Stimulated activated CD4-positive, alpha-beta T cell treated with anti-CD3 and anti-CD28 coated beads, Interleukin-1b, Interleukin-23, amount 100 ng/mL, for 24 hours (primary cell): Measurements from ENCODE around the gene FBXO40.
A peak's percentile ranks its signal among the peaks of the same experiment; 100 is the strongest.

Experiments used
- DNase-seq, 4 experiments: peaks; one replicate each; pipeline ENCODE4 v3.0.0-alpha.2; 2020; ENCODE audit warnings: low read depth in 4 of 4, low spot score in 1 of 4

The FBXO40 gene

DNA sequence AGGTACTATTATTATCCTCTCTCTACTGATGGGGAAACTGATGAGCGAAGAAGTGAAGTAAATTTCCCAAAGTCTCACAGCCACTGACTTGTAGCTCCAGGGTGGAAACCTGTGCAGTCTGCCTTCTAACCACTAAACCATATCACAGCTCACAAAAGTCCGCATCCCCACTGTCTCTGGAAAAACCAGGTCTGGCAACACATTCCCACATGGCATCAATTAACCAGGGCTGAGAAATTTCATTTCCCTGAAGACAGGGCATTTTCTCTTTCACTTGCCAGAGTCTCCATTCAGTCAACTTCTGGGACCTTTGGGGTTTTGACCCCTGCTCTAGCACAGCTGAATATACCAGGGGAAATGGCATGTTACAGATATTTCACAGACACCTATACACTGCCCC, 26.5 kb downstream of the FBXO40 start:
- DNase-seq: no peak

DNA sequence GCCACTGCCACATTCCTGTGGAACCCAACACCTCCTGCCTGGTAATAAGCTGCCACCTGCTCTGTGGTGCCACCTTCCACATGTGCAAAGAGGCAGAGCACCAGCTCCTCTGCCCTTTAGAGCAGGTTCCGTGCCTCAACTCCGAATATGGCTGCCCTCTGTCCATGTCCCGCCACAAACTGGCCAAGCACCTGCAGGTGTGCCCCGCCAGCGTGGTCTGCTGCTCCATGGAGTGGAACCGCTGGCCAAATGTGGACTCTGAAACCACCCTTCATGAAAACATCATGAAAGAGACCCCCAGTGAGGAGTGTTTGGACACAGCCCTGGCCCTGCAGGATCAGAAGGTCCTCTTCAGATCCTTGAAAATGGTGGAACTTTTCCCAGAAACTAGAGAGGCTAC, 28.3 kb downstream of the FBXO40 start:
- DNase-seq: no peak

DNA sequence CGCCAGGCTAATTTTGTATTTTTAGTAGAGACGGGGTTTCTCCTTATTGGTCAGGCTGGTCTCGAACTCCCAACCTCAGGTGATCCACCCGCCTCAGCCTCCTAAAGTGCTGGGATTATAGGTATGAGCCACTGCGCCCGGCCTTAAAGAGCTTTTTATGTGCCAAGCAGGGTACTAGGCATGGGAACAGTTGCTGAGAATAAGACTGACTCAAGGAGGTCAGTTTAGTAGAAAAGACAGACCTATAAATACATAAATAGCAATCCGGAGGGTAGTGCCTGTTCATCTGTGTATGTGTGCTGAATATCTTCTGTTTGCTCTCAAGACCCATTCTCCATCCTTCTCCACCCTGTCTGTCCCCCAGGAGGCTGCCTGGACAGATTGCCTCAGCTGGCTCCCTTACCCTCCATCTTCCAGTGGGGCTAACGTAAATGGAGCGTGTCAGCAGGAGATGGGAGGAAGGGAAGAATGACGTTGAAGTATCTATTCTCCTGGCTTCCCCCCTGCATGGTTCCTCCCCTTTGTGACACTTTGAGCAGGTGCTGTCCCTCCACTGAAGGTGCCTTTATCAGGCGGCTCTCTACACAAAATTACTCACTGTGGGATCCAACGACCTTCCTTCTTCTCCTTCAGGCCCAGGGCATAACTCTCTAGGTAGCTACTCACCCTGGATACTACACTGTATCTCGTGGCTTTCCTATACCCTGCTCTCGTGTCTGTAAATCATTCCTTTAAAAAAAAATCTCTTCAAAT, 31.1 kb downstream of the FBXO40 start:
- no peak for DNase-seq

DNA sequence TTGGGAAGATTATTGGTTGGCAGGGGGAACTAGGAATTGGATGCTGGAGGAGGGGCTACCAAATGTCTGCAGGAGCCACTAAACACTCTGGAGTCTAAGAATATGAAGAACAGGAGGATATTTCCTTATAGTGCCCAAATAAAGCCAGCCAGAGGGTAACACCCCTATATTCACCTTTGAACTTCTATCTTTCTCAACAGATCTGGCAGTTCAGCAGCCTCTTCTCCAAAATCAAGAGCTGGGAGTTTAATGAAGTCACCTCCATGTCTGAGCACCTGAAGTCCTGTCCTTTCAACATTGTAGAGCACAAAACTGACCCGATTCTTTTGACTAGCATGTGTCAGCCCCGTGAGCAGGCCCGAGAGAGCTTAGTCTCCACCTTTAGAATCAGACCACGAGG, 33.3 kb downstream of the FBXO40 start:
- DNase-seq: no peak

DNA sequence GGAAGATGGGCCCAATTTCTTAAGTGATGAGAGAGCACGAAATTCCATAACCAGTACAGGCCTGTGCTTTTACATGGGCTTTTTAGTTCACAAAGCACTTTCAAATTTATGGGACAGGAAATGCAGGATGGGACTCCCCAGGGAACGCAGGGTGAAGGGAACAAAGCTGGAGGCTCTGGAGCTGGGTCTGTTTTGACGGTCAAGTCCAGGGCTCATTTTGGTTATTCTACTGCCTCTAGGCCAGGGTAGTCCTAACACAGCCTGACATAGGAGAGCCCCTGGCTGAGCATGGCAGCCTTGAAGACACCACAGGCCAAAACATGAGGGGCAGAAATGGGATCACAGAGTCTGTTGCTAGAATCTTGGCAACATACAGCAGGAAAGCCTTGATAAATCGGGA, 34.0 kb downstream of the FBXO40 start:
- no peak for DNase-seq

DNA sequence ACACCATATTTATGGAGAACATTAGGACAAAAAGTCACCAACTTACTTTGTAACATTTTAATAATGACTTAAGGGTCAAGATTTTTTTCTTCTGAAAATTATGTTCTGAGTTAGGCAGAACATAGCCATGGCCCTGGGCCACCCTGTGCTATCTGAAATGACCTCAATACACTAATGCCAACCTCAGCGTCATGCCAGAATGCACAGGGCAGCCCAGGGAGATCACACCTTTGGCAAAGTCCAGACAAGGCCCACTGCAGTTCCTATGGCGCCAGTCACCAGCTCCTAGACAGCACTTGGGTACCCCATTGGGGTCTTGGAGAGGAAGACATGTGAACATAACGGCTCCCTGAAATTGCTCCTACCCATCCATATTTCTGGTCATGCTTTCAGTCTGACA, 34.4 kb downstream of the FBXO40 start:
- no peak for DNase-seq

DNA sequence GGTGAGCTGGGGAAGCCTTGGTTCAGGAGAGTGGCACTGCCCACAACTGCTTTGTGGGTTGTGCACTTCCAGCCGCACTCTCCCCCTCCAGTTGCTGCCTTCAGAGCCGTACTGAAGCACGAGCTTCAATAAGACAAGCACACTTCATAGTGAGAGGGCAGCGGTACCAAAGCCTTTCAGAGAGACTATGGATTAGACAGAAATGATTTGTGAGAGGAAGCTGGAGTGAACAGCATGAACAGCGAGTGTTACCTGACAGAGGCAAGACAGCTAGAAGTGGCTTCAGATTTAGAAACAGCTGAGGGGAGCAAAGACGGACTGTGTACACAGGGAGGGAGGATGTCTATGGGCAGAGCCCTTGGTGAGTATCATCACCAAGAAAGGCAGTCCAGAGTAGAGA, 36.4 kb downstream of the FBXO40 start:
- no peak for DNase-seq

DNA sequence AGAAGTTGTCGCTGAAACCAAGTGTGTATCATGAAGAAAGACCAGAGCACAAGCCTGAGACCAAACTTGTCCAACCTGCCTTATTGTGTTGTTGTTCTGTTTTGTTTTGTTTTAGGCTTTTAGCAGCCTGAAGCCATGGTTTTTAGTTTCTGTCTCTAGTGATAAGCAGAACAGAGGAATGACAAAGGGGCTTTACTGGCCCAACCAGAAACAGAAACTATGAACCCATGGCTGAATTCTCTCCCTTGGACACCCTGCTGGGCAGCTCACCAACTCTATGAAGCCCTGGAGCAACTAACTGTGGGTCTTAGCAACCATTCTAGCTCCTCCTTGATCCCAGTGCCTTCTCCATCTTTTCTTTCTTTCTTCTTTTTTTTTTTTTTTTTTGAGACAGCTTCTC, 37.2 kb downstream of the FBXO40 start:
- DNase-seq: no peak

DNA sequence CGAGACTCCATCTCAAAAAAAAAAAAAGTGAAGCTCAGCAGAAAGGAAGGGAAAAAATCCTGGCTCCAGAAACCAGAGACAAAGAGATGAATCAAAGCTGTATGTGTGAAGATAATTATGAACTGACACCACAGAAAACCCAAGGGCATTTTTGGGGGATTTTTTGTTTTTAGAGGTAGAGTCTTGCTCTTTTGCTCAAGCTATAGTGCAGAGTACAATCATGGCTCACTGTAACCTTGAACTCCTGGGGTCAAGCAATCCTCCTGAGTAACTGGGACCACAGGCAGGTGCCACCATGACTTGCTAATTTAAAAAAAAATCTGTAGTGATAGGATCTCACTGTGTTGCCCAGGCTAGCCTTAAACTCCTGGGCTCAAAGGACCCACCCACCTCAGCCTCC, 44.7 kb downstream of the FBXO40 start:
- DNase-seq: no peak

DNA sequence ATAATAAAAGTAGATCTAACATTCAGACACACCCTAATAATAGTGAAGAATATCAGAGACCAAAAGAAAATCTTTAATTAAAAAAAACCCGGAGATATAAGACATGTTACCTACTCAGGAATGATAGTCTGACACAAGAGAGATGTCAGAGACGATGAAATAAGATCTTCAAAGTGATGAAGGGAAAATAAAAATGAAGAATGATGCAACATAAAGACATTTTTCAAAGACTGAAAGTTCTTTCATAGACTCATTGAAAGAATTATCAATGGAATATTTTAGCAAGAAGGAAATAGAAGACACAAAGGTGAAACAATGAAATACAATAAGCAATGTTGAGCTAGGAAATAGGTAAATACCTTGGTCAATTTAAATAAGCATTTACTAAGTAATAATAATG, 47.9 kb downstream of the FBXO40 start:
- DNase-seq: no peak

DNA sequence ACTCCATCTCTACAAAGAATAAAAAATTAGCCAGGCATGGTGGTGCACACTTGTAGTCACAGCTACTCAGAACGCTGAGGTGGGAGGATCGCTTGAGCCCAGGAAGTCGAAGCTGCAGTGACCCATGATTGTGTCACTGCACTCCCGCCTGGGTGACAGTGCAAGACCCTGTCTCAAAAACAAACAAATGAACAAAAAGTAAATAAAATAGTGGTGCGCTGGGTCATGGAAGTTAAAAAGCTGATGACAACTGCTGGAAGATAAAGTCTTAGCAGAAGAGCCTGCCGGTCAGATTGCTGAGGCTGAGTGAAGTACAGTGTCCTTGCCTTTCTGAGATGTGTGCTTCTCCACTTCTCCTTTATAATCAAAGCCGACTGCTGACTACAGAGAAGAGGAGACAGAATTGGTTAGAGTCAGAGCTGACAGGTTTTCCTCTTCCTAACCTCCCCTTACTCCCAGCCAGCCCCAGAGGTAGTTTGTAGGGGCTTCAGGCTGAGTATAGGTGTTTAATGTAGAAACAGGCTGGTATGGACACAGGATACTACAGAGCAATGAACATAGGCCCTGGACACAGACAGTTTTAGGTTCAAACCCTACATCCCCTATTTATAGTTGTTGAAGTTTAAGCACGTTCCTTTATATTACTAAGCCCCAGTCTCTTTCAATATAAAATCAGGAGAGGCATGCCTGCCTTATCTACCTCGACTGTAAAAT, 49.6 kb downstream of the FBXO40 start:
- no peak for DNase-seq

DNA sequence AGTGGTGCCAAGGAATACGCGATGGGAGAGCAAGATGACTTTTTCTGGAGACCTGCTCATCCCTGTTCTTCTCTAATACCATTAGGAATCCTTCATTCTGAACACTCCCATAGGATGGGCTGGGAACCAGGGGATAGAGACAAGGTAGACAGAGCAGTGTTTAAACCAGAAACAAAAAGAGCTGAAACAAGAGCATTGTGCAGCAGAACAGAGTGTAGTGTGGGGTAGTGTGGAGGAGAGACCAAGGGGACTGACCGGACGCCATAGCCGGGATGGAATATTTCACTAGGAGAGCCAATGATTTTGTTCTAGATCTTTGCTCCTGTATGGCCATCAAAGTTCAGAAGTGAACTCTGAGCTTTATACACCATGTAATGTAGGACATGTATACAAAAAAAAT, 51.9 kb downstream of the FBXO40 start:
- no peak for DNase-seq

DNA sequence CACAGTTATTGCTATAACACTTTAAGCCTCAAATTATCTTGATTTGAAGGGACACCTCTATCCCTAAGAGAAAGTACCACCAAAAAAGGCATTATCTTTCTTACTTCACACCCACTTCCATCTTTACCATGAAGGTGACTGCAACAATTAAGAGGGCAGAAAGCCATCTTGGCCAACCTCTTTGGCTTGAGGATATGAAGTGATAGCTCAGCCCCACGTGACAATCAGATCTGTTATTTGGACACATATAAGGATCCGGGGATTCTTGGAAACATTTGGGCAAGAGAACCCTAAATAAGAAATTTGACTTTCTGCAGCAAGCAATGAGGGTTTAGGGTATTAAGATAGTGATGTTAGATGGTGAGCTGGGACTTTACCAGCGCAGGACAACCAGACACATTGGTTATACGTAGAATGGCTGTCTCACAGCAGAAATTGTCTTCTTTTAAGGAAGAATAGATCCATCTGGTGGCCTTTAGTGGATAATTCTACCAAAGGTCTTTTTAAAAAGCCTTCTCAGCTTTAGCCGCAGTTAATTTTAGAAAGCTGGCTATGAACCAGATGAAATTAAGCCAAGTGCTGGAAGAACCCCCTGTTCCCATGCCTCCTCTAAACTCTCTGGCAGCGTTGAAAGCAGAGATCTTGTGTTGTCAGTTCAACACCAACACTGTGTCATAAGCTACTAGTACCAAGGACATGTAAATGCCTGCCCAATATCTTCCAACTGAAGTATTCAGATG, 55.2 kb downstream of the FBXO40 start:
- DNase-seq: no peak

DNA sequence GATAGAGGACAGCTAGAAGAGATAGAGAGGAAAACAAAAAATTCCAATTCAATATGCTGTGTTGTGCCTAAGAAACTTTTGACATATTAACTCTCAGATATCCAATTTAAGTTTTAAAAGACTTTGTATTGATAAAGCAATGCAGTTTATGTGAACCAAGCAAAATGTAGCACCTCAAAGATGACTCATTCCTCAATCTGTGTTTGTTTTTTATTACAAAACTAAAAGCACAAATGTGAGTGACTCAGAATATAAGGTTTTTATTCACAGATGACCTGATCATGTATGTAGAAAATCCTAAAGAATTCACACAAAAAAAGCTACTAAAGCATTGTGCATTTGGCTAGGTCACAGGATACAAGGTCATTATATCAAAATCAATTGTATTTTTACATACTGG, 56.5 kb downstream of the FBXO40 start:
- no peak for DNase-seq

DNA sequence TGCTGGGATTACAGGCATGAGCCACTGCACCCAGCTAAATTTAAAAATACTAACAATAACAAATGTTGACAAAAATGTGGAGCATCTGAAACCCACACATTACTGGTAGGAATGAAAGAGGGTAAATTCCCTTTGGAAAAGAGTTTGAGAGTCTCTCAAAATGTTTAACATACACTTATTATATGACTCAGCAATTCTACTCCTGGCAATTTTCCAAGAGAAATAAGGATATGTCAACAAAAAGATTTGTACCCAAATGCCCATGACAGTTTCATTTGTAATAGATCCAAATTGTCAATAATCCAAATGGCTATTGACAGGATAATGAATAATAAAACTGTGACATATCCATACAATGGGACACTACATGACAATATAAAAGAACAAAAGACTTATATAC, 58.5 kb downstream of the FBXO40 start:
- DNase-seq: no peak

DNA sequence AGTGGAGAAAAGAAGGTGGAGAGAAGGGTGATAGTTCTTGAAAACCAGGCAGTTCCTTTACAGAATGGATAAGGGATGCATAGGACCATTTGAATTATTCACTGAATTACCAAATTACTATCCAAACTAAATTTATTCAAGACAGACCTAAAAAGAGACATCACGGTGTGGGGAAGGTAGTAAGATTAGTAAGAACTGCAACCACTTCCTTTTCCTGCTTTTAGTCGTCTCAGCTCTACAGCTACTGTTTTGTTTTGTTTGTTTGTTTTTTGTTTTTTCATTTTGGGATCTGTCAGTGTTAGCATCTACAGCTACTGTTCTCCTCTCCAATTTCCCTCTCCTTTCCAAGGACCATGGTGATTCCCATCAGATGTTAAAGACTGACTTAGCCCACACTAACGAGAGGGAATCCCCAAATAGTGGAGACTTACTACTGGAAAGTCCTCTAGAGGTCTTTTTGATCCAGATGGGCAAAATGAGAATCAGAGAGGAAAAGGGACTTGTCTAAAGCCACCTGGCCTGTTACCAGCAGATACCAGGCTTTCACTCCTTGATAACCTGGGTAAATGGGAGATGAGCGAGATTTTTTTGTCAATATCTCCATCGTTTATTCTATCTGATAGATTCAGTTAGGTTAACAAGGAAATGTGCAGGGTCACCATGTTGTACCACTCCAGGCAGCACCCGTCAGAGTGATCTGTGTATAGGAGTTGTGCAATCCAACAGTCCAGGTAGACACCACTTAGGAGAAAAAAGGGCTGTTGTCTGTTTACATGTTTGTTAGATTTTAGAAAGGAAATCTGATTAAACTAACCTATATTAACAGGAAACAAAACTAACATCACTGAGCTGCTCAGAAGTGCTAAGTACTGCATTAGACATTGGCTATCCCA, 61.6 kb downstream of the FBXO40 start:
- no peak for DNase-seq

DNA sequence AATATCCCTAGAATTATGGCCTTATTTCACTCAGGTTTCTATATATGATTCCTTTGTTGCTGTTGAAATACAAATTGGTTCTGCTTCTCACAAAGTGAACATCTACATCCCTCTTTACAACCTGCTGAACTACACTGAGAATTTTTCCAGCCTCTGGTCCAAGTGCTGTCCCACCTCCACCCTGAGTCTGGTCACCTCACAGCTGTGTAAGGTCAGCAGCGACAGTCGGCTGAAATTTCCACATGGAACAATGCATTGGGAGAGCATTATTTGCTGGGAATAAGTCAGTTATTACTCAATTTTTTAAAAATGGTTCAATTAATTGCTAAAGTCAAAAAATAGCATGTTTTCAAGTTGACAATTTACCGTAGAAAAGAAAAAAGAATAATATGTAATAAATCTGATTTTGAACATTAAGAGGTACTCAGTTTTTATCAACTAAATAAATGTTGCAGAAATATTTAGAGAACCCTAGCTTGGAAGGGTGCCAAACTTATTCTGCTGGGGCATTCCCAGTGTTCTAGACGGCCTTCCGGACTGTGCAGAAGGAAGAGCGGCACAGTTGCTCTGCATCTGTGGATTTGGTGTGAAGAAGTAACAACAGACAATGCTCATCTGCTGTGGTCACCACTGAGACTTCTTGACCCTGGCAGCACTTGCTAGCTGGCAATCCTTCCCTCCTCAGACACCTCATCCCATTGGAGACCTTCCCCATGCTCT, 65.7 kb downstream of the FBXO40 start:
- no peak for DNase-seq

DNA sequence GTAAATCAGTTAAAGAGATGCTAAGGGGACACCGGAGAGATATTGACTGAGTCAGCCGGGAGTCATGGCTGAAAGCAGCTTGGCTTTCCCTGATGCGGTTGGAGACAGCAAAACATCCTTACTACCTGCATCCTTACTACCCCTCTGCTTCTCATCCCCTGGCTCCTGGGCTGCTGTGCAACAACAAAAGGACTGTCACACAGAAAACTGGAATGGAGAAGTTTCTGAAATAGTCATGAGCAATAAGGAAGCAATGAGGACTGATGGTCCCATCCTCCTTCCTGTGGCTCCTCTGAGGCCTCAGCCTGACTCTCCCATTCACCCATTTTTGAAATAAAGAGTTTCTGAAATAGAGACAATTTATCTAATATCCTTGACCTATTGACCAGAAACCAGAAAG, 66.4 kb downstream of the FBXO40 start:
- no peak for DNase-seq

DNA sequence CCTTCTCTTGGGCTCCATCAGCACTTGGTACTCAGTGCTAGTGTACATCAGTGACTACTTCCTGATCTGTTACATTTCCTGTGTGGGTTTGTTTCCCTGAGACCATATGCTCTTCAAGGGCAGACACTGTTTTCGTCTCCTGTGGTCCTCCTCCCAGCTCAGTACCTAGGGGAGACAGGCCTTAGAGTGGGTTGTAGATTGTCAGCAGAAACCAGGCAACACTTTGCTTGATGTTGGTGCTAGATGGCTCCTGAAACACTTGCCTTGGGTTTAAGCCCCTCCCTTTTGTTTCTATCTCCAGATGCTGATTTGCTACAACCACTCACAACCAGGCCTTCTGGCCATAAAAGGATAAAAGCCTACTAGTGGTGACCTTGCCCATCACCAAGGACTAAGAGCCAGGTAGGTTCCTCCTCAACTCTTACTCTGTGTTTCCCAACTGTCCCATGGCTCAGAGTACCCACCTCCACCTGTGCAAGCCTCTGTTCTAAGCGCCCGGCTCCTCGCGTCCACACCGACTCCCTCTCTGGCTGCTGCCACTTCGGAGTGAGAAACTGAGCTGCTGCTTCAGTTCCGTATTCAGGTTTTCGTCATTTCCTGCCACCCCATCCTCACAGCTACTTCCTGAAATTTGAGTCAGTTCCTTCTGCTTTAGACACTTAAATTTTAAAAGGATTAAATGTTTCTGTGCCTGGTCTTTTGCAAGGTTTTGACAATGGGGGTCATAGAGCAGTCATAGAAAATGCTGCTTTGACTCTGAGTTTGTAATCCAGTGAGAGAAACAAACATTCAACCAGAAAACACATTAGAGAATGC, 67.4 kb downstream of the FBXO40 start, which contains the start of gene HCLS1:
TSS of gene HCLS1 (minus strand) at position 548 of the 816 bp plus-strand sequence. CDS start 2,556 bp downstream, outside the sequence.
- peak; percentile 34 to 48 (median 40) for DNase-seq

DNA sequence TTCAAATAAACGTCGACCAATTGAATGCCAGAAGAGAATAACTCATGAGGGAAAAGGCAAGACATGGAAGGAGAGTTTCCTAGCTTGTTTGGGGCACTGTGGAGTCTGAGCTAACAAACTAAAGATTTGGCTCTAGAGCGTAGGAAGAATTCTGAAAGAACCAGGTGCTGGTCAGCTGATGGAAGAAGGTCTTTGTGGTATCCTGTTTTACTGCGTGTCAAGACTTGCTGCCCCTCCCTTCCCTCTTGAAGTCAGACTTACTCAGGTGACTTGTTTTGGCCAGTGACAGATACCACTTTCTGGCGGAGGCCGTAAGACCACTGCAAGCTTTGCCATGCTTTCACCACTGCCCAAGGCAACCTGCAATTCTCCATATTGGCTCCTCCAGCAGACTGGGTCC, 68.2 kb downstream of the FBXO40 start:
- no peak for DNase-seq
